Loucy (cell line): ENCODE data around the gene ABAT.

Experiments
- EZH2phosphoT487 ChIP-seq: fragments of 200-600 bp; IDR thresholded peaks from 2 replicates; pipeline ENCODE4 v1.6.1; 2018; ENCODE audit warnings: antibody characterized with exemption, mild to moderate bottlenecking, moderate library complexity, borderline replicate concordance
- TF ChIP-seq, protein P1 (sequence below): fragments of 200-600 bp; sonication (generic); conservative IDR thresholded peaks from 2 replicates; pipeline ENCODE4 v1.5.1; 2014; ENCODE audit warnings: mild to moderate bottlenecking, antibody characterized with exemption, low read length

DNA sequence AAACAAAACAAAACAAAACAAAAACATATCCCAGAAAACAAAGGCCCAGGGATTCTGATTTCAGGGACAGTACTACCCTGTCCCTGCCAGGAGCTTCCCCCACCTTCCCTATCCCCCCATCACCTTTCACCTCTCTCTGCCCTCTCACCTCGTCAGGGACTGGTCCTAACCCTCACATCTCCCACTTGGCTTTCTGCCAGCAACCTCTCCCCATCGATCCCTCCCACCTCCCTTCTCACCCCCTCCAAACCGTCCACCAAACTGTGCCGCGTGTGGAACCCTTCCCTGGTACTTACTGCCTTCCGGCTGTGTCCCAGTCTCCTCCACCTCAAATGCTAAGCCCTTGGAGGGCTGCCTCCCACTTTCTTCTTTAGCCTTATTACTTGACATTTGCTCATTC lies 86.7 kb downstream of the ABAT start:
- TF ChIP-seq, protein P1, sequence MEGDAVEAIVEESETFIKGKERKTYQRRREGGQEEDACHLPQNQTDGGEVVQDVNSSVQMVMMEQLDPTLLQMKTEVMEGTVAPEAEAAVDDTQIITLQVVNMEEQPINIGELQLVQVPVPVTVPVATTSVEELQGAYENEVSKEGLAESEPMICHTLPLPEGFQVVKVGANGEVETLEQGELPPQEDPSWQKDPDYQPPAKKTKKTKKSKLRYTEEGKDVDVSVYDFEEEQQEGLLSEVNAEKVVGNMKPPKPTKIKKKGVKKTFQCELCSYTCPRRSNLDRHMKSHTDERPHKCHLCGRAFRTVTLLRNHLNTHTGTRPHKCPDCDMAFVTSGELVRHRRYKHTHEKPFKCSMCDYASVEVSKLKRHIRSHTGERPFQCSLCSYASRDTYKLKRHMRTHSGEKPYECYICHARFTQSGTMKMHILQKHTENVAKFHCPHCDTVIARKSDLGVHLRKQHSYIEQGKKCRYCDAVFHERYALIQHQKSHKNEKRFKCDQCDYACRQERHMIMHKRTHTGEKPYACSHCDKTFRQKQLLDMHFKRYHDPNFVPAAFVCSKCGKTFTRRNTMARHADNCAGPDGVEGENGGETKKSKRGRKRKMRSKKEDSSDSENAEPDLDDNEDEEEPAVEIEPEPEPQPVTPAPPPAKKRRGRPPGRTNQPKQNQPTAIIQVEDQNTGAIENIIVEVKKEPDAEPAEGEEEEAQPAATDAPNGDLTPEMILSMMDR: no peak
- no peak for TF ChIP-seq EZH2phosphoT487
